Esophagus muscularis mucosa (tissue), 4 donors: ENCODE results near the gene PTPRN2. TPM values are rescaled to one million over a fixed set of nuclear protein-coding genes. Genes with fewer than 3 reads are reported as not detected.

Experiments
- DNase-seq: peaks from one replicate; pipeline ENCODE4 v3.0.0-alpha.2; 2017; ENCODE audit errors: extremely low spot score
- H3K27ac ChIP-seq, 4 donors: fragments of 200-600 bp; sonication (generic); replicated peaks in 1 of 4; 1 replicate in 3 of 4; 2 replicates in 1 of 4; pipeline ENCODE4 v1.5.1; 2016 to 2019; ENCODE audit warnings: mild to moderate bottlenecking in 1 of 4
- H3K27me3 ChIP-seq, 4 donors: fragments of 200-600 bp; sonication (generic); one replicate each; pipeline versions ENCODE4 v1.5.1 to v1.6.0; 2016 to 2019
- H3K36me3 ChIP-seq, 4 donors: fragments of 200-600 bp; sonication (generic); one replicate each; pipeline ENCODE4 v1.5.1; 2016 to 2019
- H3K4me1 ChIP-seq, 4 donors: fragments of 200-600 bp; sonication (generic); one replicate each; pipeline ENCODE4 v1.5.1; 2016 to 2019
- H3K4me3 ChIP-seq, 4 donors: fragments of 200-600 bp; sonication (generic); 1 replicate in 2 of 4; 2 replicates in 2 of 4; pipeline ENCODE4 v1.5.1; 2016 to 2019; ENCODE audit warnings: mild to moderate bottlenecking in 4 of 4, moderate library complexity in 1 of 4
- H3K9me3 ChIP-seq, 4 donors: fragments of 200-600 bp; sonication (generic); 1 replicate in 3 of 4; 2 replicates in 1 of 4; pipeline ENCODE4 v1.5.1; 2016 to 2019
- CTCF ChIP-seq, 3 experiments: fragments of 200-600 bp in 2 of 3; fragments of 450-650 bp in 1 of 3; sonication (generic) in 2 of 3; IDR thresholded peaks; one replicate each; pipeline ENCODE4 v1.5.1; 2017 to 2019; ENCODE audit warnings: antibody characterized with exemption in 3 of 3, mild to moderate bottlenecking in 2 of 3, moderate library complexity in 1 of 3
- EP300 ChIP-seq: sonication (generic); formaldehyde crosslinking; IDR thresholded peaks from one replicate; pipeline ENCODE4 v1.6.1; 2017; ENCODE audit warnings: antibody characterized with exemption
- POLR2A ChIP-seq: fragments of 450-650 bp; IDR thresholded peaks from one replicate; pipeline ENCODE4 v1.6.1; 2017; ENCODE audit warnings: antibody characterized with exemption, moderate library complexity, mild to moderate bottlenecking, low read depth
- POLR2AphosphoS5 ChIP-seq, 2 donors: sonication (generic); formaldehyde crosslinking; IDR thresholded peaks; one replicate each; pipeline ENCODE4 v1.6.1; 2017; ENCODE audit warnings: antibody characterized with exemption in 2 of 2
- WGBS: methylation state at CpG from one replicate; pipeline ENCODE4 v1.1.5; 2018; 5-methylcytosine and 5-hydroxymethylcytosine counted together
- intact Hi-C: fragments of 100-400 bp; cut with DNase I; formaldehyde crosslinking; loops from one replicate; pipeline ENCODE4 v1.15.1; 2023
- total RNA-seq, 4 donors: library from RNA; depleted of rRNA; stranded (reverse); fragments of >200 nt; gene quantifications; one replicate each; pipeline versions ENCODE4 v1.1.0 to v1.2.1, GENCODE V29; 2016

The PTPRN2 gene
- total RNA-seq, 4 donors from 2014 or later = 2.1 to 3.1 (median 3.1) TPM

- TF ChIP-seq POLR2AphosphoS5 (IDR thresholded peaks at IDR 0.05) (no peak), EP300 (no peak), CTCF (IDR thresholded peaks at IDR 0.05) (no peak), POLR2A (no peak)
- H3K36me3 ChIP-seq = peaks cover 0 to 18% (median 4%) of the 10 kb centered on the region in 4 donors
- no peaks in the 10 kb centered on the region for H3K9me3 ChIP-seq
- no peak for DNase-seq
- intact Hi-C loops = no loop called here
- no peak overlapping the region for H3K4me3 ChIP-seq
- no peak overlapping the region for H3K27ac ChIP-seq
- H3K27me3 ChIP-seq = no peaks in the 10 kb centered on the region
- WGBS = 91% methylated on average over 26 of the region's 26 CpGs
- no peaks in the 10 kb centered on the region for H3K4me1 ChIP-seq
Observed at GRCh38 chr7:157552295-157552993, 1035.2 kb downstream of the PTPRN2 start.

DNA sequence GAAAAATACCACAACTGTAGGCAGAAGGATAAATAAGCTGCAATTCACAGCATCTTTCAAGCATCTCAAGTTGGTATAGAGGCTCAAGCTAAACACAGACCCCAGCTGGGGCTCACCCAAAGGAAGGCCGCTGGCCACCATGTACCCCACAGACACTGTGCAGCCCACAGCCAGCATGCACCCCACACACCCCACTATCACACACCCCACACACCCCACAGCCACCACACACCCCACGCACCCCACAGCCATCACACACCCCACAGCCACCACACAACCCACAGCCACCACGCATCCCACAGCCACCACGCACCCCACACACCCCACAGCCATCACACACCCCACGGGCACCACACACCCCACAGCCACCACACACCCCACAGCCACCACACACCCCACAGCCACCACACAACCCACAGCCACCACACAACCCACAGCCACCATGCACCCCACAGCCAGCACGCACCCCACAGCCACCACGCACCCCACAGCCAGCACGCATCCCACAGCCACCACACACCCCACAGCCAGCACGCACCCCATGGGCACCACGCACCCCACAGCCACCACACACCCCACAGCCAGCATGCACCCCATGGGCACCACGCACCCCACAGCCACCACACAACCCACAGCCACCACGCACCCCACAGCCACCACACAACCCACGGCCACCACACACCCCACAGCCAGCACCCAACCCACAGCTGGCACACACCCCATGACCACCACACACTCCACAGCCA, 1036.1 kb downstream of the PTPRN2 start:
- H3K9me3 ChIP-seq = no peaks in the 10 kb centered on the region
- no peaks in the 10 kb centered on the region for H3K4me1 ChIP-seq
- intact Hi-C loops = no loop called here
- no peak overlapping the region for H3K4me3 ChIP-seq
- no peak for DNase-seq
- TF ChIP-seq POLR2AphosphoS5 (IDR thresholded peaks at IDR 0.05) (no peak), CTCF (IDR thresholded peaks at IDR 0.05) (no peak), POLR2A (no peak), EP300 (no peak)
- peaks cover 0 to 24% (median 5%) of the 10 kb centered on the region in 4 donors for H3K36me3 ChIP-seq
- WGBS = 87% methylated on average over 13 of the region's 13 CpGs
- H3K27ac ChIP-seq = no peak overlapping the region
- H3K27me3 ChIP-seq = no peaks in the 10 kb centered on the region

DNA sequence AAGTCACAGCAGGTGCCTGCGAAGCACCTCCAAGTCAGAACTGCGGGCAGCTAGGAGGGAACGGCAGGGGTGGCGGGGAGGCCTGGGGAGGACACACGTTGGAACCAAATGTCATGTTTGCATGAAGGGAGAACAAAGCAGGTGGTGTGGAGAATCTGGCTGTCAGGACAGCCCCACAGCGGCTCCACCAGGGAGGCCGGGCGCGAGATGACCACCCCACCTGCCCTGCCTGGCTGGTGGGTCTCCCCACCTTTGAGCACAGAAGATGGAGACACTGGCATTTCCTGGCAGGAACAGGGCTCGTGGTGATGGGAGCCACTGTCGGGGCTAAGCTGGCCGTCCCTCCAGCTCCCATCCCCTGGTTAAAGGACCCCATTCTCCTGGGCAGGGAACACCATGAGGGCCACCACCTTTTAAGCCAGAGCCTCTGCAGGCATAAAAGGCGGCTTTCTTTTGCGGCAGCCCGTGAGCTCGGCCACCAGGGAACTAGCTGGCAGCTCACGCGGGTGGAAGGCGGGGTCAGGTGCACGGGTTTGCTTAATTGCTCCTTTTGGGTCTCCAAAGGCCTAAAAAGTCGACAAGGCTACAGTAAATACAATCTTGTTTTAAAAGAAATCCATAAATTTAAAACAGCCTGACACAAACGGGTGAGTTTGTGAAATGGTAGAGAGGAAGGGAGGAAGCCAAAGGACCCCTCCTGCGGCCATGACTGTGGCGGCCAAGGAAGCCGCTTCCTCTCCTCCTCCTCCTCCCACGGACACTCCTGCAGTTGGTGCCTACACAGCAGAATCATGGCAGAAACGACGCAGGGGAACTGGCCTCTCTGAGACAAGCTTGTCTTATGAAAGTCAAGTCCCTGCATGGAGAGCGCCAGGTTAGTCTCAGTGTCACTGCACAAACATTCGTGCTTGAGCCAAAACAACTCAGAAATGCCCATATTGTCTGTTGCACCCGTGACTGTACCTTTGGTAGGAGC, 1037.0 kb downstream of the PTPRN2 start:
- Histone ChIP-seq H3K36me3 (peaks cover 0 to 24% (median 5%) of the 10 kb centered on the region in 4 donors), H3K27ac (no peak overlapping the region), H3K9me3 (no peaks in the 10 kb centered on the region), H3K4me3 (no peak overlapping the region), H3K4me1 (no peaks in the 10 kb centered on the region), H3K27me3 (no peaks in the 10 kb centered on the region)
- no peak for DNase-seq
- intact Hi-C loops = no loop called here
- TF ChIP-seq EP300 (no peak), POLR2AphosphoS5 (IDR thresholded peaks at IDR 0.05) (no peak), POLR2A (no peak), CTCF (IDR thresholded peaks at IDR 0.05) (no peak)
- WGBS = 87% methylated on average over 26 of the region's 31 CpGs

DNA sequence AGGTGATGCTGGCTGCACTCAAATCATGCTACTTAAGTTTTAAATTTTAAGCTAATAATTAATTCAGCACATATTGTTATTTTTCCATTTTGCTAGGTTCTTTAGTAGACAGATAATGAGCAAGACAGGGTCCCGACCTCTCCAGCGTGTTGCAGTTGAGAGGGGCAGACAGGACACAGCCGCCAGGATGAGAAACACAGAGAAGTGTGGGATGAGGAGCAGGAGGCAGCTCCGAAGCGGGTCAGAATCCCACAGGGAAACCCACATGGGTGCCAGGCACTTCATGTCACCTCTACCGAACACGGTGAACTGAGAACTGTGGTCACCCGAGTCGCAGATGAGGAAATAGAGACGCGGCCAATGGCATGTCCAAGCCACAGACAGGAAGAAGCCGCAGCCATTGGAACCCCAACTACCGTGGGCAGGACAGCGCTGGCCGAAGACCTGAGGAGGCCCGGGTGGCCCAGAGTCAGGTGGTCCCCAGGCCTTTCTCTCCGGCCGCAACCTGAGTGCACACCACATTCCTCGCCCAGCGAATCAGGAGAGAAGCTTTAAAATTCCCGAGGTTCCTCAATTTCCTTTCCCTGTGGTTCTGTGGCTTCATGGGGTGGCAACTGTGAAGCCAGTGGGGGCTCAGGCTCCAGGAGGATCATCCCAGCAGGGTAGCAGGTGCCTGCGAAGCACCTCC, 1037.9 kb downstream of the PTPRN2 start:
- DNase-seq = no peak
- no peak for TF ChIP-seq POLR2AphosphoS5 (IDR thresholded peaks at IDR 0.05)
- no peak for TF ChIP-seq EP300
- TF ChIP-seq POLR2A = no peak
- no peak for TF ChIP-seq CTCF (IDR thresholded peaks at IDR 0.05)
- no peak overlapping the region for H3K4me3 ChIP-seq
- no peak overlapping the region for H3K27ac ChIP-seq
- 95% methylated on average over 22 of the region's 22 CpGs for WGBS
- H3K9me3 ChIP-seq = no peaks in the 10 kb centered on the region
- H3K4me1 ChIP-seq = no peaks in the 10 kb centered on the region
- H3K27me3 ChIP-seq = no peaks in the 10 kb centered on the region
- H3K36me3 ChIP-seq = peaks cover 0 to 29% (median 5%) of the 10 kb centered on the region in 4 donors
- intact Hi-C loops = no loop called here
